Activated CD4-positive, alpha-beta T cell treated with anti-CD3 and anti-CD28 coated beads, Interleukin-2, amount 50 U/mL, for 4 hours (primary cell): ENCODE data around the gene FOSB.

Experiments
- DNase-seq, 2 experiments: peaks; one replicate each; pipeline ENCODE4 v3.0.0-alpha.2; 2020

The FOSB gene

DNA sequence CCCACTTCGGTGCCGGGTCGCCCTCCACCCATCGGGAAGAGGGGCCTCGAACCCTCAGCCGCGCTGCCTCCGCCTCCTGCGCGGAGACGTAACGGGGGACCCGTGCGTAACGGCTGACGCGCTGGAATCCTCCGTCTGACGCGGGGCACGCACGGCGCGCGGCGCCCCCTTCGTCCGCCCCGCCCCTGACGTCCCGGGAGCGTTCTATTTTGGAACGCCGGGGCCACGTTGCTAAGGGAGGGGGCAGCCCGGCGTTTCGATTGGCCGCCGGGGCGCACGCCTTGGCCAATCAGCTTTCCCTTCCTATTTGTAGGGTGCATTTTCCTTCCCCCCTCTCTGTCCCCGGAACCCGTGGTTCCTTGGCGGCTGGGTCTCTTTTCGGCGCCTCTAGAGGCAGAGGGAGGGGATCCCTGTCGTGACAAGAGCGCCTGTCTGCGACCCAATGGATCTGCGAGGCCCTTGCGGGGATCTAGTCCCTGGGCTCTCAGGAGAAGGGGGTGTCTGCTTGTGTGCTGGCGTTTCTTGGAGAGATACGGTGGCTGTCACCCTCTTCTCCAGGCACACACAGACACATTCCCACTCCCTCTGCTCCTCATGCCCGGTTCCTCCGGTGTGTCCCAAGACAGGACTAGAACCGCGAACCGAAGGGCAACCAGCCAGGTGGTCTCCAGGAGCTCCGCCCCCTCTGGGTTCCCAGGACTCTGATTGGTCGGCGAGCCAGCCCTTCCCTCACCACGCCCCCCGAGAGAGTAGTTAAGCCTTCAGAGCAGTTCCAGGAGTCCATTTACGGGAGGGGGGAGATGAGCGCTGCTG is 1.5 kb downstream of the FOSB start:
- peak; percentile 88 for DNase-seq

DNA sequence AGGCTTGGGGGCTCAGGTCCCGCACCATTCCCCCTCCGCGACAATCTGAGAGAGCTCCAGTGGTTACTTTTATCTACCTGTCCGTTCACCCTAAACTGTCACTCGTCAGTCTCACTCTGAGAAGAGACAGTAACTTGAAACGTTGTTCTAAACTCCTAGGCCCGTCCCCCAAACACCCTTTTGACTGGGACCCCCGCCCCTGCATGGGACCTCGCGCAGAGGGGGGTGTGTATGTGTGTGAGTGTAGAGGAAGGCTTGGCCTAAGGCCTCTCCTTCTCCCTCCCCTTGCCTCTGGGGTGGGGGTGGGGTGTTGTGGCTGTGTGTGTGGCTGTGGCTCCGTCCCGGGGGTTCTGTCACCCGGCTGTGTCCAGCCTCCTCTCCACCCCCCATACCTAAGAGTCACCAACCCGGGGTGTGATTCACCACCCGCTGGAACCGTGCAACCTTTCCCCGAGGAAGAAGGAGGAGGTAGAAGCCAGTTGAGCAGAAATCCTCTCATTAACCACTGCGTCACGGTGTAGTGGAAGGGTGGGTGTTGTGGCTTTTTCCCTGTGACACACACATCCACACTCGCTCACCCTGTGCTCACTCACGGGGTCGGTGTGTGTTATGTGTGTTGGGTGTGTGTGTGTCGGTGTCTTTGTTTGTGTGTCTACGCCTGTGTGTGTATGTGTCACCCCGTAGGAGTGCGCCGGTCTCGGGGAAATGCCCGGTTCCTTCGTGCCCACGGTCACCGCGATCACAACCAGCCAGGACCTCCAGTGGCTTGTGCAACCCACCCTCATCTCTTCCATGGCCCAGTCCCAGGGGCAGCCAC is 2.4 kb downstream of the FOSB start:
- DNase-seq: peak in 1 of 2 experiments; percentile 18

DNA sequence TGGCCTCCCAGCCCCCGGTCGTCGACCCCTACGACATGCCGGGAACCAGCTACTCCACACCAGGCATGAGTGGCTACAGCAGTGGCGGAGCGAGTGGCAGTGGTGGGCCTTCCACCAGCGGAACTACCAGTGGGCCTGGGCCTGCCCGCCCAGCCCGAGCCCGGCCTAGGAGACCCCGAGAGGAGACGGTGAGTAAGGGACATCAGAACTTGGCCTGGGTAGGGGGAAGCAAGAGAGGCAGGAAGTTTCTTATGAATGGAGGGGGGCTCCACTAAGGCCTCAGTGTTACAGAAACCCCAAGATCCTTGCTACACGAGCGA is 2.9 kb downstream of the FOSB start:
- DNase-seq: no peak

DNA sequence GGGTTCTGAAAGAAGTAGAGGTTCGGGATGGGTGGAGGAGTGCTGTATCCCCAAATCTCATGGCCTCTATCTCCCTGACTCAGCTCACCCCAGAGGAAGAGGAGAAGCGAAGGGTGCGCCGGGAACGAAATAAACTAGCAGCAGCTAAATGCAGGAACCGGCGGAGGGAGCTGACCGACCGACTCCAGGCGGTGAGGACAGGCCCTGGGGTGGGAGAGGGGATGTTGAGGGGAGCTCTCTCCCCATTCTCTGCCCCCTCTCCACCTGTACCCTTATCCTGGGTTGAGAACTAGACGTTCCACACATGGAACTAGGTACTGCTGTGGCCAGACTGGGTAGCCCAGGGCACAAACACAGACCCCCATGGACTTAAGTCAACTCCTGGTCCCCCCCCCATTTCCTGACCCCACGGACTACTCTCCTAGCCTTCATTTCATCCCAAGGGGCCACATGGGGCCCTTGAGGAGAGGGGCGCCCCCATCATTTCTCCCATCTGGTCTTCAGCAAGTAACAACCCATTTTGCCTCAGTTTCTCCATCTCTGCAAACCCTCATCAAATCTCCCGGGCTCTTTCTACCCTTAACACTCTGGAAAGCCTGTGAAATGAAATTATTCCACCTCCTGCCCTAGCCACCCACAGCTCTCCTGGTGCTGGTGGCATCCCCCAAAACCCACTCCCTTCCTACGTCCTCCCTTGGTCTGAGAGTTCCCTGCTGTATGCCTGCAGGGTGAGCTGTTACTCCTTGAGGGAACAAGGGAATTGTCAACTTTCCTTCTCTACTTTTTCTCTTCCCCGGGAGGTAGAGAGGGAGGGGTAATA is 3.5 kb downstream of the FOSB start:
- DNase-seq: no peak

DNA sequence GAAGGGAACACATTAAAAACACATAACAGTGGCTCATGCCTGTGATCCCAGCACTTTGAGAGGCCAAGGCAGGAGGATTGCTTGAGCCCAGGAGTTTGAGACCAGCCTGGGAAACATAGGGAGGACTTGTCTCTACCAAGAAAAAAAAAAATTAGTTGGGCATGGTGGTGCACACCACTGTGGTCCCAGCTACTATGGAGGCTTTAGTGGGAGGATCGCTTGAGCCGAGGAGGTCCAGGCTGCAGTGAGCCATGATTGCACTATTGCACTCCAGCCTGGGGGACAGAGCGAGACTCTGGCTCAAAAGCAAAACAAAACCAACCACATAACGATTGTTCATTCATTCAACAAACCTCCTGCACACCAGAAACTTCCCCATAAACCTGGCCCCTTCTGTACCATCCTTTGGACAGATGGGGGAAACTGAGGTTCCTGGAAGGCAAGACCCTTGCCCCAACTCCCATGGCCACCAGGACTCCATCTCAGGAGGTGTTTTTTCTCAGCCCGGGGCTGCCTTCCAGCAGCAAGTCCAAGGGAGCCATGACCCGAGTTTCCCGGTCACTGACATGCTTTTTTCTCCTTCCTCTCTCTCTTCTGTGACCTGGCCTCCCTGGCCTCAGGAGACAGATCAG is 4.3 kb downstream of the FOSB start:
- no peak for DNase-seq

DNA sequence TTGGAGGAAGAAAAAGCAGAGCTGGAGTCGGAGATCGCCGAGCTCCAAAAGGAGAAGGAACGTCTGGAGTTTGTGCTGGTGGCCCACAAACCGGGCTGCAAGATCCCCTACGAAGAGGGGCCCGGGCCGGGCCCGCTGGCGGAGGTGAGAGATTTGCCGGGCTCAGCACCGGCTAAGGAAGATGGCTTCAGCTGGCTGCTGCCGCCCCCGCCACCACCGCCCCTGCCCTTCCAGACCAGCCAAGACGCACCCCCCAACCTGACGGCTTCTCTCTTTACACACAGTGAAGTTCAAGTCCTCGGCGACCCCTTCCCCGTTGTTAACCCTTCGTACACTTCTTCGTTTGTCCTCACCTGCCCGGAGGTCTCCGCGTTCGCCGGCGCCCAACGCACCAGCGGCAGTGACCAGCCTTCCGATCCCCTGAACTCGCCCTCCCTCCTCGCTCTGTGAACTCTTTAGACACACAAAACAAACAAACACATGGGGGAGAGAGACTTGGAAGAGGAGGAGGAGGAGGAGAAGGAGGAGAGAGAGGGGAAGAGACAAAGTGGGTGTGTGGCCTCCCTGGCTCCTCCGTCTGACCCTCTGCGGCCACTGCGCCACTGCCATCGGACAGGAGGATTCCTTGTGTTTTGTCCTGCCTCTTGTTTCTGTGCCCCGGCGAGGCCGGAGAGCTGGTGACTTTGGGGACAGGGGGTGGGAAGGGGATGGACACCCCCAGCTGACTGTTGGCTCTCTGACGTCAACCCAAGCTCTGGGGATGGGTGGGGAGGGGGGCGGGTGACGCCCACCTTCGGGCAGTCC is 5.0 kb downstream of the FOSB start:
- DNase-seq: no peak

DNA sequence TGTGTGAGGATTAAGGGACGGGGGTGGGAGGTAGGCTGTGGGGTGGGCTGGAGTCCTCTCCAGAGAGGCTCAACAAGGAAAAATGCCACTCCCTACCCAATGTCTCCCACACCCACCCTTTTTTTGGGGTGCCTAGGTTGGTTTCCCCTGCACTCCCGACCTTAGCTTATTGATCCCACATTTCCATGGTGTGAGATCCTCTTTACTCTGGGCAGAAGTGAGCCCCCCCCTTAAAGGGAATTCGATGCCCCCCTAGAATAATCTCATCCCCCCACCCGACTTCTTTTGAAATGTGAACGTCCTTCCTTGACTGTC is 5.5 kb downstream of the FOSB start:
- DNase-seq: no peak

DNA sequence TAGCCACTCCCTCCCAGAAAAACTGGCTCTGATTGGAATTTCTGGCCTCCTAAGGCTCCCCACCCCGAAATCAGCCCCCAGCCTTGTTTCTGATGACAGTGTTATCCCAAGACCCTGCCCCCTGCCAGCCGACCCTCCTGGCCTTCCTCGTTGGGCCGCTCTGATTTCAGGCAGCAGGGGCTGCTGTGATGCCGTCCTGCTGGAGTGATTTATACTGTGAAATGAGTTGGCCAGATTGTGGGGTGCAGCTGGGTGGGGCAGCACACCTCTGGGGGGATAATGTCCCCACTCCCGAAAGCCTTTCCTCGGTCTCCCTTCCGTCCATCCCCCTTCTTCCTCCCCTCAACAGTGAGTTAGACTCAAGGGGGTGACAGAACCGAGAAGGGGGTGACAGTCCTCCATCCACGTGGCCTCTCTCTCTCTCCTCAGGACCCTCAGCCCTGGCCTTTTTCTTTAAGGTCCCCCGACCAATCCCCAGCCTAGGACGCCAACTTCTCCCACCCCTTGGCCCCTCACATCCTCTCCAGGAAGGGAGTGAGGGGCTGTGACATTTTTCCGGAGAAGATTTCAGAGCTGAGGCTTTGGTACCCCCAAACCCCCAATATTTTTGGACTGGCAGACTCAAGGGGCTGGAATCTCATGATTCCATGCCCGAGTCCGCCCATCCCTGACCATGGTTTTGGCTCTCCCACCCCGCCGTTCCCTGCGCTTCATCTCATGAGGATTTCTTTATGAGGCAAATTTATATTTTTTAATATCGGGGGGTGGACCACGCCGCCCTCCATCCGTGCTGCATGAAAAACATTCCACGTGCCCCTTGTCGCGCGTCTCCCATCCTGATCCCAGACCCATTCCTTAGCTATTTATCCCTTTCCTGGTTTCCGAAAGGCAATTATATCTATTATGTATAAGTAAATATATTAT is 6.1 kb downstream of the FOSB start:
- no peak for DNase-seq

DNA sequence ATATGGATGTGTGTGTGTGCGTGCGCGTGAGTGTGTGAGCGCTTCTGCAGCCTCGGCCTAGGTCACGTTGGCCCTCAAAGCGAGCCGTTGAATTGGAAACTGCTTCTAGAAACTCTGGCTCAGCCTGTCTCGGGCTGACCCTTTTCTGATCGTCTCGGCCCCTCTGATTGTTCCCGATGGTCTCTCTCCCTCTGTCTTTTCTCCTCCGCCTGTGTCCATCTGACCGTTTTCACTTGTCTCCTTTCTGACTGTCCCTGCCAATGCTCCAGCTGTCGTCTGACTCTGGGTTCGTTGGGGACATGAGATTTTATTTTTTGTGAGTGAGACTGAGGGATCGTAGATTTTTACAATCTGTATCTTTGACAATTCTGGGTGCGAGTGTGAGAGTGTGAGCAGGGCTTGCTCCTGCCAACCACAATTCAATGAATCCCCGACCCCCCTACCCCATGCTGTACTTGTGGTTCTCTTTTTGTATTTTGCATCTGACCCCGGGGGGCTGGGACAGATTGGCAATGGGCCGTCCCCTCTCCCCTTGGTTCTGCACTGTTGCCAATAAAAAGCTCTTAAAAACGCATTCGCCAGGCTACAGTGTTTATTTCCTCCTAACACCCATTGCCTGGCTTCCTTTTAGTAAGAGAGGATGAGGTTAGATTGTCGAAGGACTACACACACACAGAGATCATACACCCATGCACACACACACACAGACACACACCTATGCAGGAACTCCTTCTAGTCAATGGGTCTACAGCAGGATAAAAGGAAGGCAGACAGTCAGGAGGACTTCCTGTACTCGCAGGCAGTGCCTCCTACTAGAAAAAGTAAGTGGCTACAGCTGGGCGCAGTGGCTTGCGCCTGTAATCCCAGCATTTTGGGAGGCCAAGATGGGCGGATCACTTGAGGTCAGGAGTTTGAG is 7.1 kb downstream of the FOSB start:
- no peak for DNase-seq

DNA sequence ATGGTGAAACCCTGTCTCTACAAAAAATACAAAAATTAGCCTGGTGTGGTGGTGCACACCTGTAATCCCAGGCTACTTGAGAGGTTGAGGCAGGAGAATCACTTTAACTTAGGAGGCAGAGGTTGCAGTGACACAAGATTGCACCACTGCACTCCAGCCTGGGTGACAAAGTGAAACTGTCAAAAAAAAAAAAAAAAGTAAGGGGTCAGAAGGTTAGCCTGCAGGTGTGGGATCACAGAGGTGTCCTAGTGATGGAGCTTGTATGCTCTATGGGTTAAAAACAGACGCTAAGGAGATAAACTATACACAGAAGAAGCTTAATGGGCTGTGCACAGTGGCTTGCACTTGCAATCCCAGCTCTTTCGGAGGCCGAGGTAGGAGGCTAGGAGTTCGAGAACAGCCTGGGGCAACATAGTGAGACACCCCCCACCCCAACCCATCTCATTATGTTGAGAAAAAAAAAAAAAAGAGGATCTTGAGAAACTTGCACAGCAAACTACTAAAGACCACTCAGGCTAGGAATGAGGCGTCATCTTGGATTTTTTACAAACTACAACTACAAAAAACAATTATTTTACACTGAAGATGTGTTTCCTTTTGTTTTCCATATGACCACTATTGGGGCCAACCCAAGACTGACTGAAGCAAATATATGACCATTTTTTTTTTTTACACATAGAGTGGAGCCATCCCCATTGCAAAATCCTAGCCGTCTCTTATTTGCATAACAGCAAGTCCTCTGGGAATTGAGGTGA is 7.9 kb downstream of the FOSB start:
- no peak for DNase-seq

DNA sequence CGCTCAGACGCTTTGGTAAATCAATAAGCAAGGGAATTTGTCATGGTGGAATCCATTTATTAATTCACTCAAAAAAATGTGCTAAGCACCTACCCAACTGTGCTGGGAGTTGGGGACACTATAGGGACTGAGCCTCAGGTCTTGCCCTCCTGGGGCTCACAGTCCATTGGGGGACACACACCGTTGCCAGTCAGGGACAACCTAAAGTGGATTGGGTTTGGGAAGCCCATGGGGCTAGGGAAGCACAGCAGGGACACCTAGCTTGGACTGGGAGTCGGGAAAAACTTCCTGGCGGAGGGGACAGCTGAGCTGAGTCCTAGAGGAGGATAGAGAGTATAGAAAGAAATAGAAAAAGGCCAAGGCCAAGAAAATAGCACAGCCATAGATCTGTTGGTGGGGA is 8.5 kb downstream of the FOSB start:
- no peak for DNase-seq

DNA sequence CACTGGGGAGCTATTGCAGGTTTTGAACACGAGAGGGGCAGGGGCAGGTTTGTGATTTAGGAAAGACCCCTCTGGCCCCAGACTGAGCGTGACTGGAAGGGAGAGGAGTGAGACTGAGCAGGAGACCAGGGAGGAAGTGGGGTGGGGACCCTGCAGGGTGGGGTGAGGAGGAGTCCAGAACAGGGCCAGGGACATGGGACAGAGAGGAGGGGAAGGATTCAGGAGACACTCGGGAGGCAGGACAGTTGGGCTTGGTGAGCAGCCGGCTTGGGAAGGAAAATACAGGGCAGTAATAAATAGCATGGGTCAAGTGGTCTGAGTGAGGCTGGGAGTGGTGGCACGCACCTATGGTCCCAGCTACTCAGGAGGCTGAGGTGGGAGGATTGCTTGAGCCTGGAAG is 9.4 kb downstream of the FOSB start:
- DNase-seq: no peak

DNA sequence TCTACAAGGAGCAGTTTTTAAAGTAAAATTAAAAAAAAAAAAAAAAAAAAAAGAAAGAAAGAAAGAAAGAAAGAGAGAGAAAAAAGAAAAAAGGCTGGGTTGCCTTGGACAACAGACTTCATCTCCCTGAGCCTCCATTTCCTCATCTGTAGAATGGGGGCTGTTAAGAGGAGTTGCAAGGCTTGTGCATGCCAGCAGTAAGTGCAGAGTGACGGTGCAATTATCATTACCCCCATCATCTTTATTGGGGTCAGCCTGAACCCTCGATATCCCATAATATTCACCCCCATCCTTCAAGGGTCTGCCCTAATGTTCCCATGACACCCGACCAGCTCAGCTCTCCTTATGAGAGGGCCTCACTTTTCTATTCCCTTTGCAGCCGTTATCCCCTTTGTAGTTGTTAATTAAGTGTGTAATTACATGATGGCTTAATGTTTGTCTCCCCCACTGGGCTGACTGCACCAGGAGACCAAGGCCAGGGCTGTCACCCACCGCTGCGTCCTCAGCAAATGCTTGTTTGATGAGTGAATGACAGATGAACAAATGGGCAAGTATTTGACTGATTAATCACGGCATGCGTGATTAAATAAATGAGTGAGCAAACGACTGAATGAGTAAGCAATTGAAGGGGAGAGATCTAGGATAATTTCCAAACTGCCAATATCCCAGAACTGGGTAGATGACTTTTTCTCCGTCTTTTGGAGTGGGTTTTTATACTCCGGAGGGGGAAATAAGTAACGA is 10.1 kb downstream of the FOSB start:
- DNase-seq: no peak

DNA sequence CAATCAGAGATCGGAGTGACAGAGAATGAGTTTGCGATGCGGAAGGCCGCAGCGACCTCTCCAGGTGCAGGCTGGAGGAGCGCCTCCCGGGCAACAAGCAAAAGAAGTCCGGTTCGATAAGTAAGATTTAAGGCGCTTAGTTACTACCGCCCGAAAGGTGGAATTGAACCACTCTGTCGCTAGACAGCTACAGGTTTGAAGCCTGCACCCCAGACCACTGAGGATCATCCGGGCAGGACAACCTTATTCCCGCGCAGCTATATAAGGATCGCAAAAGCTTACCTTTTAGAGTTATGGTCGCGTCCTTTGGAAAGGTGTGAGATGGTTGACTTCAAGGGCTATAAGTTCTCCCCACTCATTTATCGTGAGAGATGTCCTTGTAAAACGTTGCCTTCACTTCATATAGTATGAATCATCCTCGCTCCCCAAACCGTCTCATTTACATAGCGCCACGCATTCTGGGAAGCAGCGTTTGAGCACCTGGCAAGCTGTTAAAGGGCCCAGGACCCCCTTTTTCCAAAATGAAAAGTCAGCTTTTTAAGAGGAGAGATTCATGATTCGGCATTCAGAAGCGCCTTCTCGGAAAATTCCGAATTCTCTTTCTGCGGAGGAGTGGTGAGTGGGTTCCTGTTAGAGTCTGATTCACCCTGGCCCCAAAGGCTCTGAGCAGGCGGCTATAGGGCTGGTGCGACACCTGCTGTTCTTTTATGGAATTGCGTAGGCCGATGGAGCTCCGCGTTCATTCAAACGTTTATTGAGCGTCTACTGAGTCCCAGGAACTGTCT is 10.8 kb downstream of the FOSB start:
- DNase-seq: peak; percentile 91 to 92

DNA sequence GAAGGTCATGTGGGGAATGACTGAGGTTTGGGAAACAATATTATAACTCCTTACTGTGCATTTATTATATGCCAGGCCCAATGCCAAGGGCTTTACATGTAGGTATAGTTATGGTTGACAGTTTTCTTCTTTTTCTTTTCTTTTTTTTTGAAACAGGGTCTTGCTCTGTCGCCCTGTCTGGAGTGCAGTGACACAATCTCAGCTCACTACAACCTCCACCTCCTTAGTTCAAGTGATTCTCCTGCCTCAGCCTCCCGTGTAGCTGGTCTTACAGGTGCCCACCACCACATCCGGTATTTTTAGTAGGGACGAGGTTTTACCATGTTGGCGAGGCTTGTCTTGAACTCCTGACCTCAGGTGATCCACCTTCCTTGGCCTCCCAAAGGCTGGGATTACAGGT is 15.2 kb downstream of the FOSB start:
- DNase-seq: no peak

DNA sequence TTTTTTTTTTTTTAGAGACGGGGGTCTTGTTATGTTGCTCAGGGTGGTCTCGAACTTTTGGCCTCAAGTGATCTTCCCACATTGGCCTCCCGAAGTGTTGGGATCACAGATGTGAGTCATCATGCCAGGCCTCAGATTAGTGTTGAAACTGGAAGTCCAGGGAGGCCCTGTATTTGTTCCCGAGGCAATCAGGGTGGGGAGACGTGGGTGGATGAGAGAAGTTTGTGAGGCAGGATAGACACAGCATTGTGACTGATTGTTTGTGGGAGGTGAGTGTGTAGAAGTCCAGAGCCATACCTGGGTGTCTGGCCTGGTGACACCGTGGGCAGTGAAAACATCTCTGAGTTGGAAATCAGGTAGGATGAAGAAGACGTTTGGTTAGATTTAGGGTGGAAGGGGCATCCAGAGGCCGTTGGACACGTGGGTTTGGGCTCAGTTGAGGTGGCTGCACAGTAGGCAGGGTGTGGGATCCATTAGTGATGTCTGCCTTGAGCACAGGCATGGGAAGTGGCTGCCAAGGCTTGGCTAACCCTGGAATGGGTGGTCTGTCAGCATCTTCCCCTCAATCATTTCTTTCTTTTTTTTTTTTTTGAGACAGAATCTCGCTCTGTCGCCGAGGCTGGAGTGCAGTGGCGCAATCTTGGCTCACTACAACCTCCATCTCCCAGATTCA is 16.6 kb downstream of the FOSB start:
- DNase-seq: no peak
